ENCODE results near the gene FZD7. TPM values are rescaled to one million over a fixed set of nuclear protein-coding genes. Genes with fewer than 3 reads are reported as not detected.

Gene FZD7
- total and polyA plus RNA-seq, 2 of the 8 experiments (the other 6 are each of a cell fraction or from before 2014, with no cell fraction given) = 176 to 246 TPM

- TF ChIP-seq USF2 (IDR thresholded peaks at IDR 0.05; ENCODE audit: low read length) (no peak), RBBP5 (IDR thresholded peaks at IDR 0.05; ENCODE audit: borderline replicate concordance, low read depth, low read length) (no peak), MAFK (IDR thresholded peaks at IDR 0.05; ENCODE audit: low read depth, low read length) (no peak), EZH2 (IDR thresholded peaks at IDR 0.05; ENCODE audit: low read depth, low read length, severe bottlenecking) (no peak), CHD2 (IDR thresholded peaks at IDR 0.05; ENCODE audit: low read length) (no peak), CTCF (IDR thresholded peaks at IDR 0.05; ENCODE audit: control extremely low read depth in 1 of 3, insufficient read depth in 1 of 3, low read depth in 1 of 3, low read length in 3 of 3) (no peak), BACH1 (IDR thresholded peaks at IDR 0.05; ENCODE audit: low read length) (no peak), HDAC2 (IDR thresholded peaks at IDR 0.05; ENCODE audit: borderline replicate concordance in 1 of 2, low read depth in 2 of 2, low read length in 2 of 2) (no peak), ASH2L (IDR thresholded peaks at IDR 0.05; ENCODE audit: low read length) (peak; percentile 42), SP1 (IDR thresholded peaks at IDR 0.05; ENCODE audit: low read depth, low read length) (no peak), GABPA (IDR thresholded peaks at IDR 0.05; ENCODE audit: borderline replicate concordance, insufficient read depth, low read length) (no peak), E2F6 (IDR thresholded peaks at IDR 0.05) (no peak)
Measured at GRCh38 chr2:202035941-202036372, 2.3 kb downstream of the FZD7 start (continued).

Measured in H1 (cell line).